ENCODE data around the gene LY9. TPM values are rescaled to one million over a fixed set of nuclear protein-coding genes. Genes with fewer than 3 reads are reported as not detected.

The LY9 gene
- total RNA-seq, 1 donor from 2014 or later, result not detected

DNA sequence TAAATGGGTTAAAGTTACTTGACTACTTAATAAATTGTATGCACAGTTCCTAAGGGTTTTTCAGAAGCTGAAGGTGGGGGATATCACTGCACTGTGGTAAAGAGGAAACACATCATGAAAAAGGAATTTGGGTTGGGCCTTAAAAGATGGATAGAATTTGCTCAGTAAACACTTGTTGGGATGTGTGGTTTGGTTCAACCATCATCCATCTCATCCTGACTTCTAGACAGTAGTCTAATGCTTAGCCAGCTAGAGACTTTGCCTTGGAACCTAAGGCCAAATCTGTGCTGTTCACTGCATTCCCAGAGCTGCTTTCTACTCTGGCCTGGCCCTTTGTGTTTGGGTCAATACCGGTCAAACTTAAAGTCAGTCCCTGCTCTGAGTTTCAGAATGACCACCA lies 30.6 kb downstream of the LY9 start:
- H3K9ac ChIP-seq, result no peak overlapping the region
- no peaks in the 10 kb centered on the region for H4K20me1 ChIP-seq (ENCODE audit: low read depth)
- H2AFZ ChIP-seq (replicated peaks), result no peak overlapping the region
- no peaks in the 10 kb centered on the region for H3K9me3 ChIP-seq (ENCODE audit: low read depth)
- no peak overlapping the region for H3K27ac Mint-ChIP-seq
- H3K27me3 ChIP-seq, result no peaks in the 10 kb centered on the region
- no peaks in the 10 kb centered on the region for H3K4me1 Mint-ChIP-seq
- H3K36me3 Mint-ChIP-seq, result no peaks in the 10 kb centered on the region
- TF ChIP-seq EZH2 (IDR thresholded peaks at IDR 0.05), result no peak
- no peak for TF ChIP-seq EZH2phosphoT487 (IDR thresholded peaks at IDR 0.05)
- TF ChIP-seq, protein P1, sequence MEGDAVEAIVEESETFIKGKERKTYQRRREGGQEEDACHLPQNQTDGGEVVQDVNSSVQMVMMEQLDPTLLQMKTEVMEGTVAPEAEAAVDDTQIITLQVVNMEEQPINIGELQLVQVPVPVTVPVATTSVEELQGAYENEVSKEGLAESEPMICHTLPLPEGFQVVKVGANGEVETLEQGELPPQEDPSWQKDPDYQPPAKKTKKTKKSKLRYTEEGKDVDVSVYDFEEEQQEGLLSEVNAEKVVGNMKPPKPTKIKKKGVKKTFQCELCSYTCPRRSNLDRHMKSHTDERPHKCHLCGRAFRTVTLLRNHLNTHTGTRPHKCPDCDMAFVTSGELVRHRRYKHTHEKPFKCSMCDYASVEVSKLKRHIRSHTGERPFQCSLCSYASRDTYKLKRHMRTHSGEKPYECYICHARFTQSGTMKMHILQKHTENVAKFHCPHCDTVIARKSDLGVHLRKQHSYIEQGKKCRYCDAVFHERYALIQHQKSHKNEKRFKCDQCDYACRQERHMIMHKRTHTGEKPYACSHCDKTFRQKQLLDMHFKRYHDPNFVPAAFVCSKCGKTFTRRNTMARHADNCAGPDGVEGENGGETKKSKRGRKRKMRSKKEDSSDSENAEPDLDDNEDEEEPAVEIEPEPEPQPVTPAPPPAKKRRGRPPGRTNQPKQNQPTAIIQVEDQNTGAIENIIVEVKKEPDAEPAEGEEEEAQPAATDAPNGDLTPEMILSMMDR (IDR thresholded peaks at IDR 0.05), result no peak
- H3K27me3 Mint-ChIP-seq (ENCODE audit: insufficient read depth, low read depth), result no peaks in the 10 kb centered on the region
- DNase-seq (ENCODE audit: low spot score), result no peak
- H3K4me3 ChIP-seq, result no peak overlapping the region
- H3K4me3 Mint-ChIP-seq, result no peak overlapping the region
- H3K27ac ChIP-seq, result no peak overlapping the region
- H3K4me2 ChIP-seq, result no peak overlapping the region
- H3K79me2 ChIP-seq (ENCODE audit: low read depth), result no peaks in the 10 kb centered on the region
- no peaks in the 10 kb centered on the region for H3F3A ChIP-seq (ENCODE audit: low read depth)
- no peaks in the 10 kb centered on the region for H3K9me3 Mint-ChIP-seq
- H3K4me1 ChIP-seq, result no peaks in the 10 kb centered on the region
- no peaks in the 10 kb centered on the region for H3K36me3 ChIP-seq

DNA sequence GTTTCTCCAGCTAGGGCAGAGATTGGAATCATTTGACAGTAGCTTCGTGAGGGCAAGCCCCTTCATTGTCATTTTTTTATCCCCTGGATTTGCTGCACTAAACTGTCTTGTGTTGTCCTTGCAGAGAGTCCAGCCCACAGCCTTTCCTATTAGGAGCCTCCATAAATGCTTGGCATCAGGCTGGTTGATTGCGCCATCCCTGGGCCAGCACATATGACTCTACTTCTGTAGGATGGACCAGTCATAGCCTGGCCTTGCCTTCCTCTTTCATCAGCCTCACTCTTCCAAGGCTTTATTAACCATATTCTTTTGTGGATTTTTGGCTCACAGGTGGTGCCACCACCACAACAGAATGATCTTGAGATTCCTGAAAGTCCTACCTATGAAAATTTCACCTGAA lies 31.4 kb downstream of the LY9 start:
- no peak overlapping the region for H3K4me3 ChIP-seq
- H3K4me3 Mint-ChIP-seq, result no peak overlapping the region
- no peak overlapping the region for H3K27ac Mint-ChIP-seq
- no peaks in the 10 kb centered on the region for H3K36me3 Mint-ChIP-seq
- no peaks in the 10 kb centered on the region for H3K36me3 ChIP-seq
- no peaks in the 10 kb centered on the region for H3K9me3 ChIP-seq (ENCODE audit: low read depth)
- H3K27me3 Mint-ChIP-seq (ENCODE audit: insufficient read depth, low read depth), result no peaks in the 10 kb centered on the region
- H3K4me1 Mint-ChIP-seq, result no peaks in the 10 kb centered on the region
- H3K9me3 Mint-ChIP-seq, result no peaks in the 10 kb centered on the region
- no peak overlapping the region for H3K9ac ChIP-seq
- no peaks in the 10 kb centered on the region for H3K4me1 ChIP-seq
- H3K27ac ChIP-seq, result no peak overlapping the region
- H3F3A ChIP-seq (ENCODE audit: low read depth), result no peaks in the 10 kb centered on the region
- TF ChIP-seq, protein P1 (IDR thresholded peaks at IDR 0.05), result no peak
- TF ChIP-seq EZH2phosphoT487 (IDR thresholded peaks at IDR 0.05), result no peak
- TF ChIP-seq EZH2 (IDR thresholded peaks at IDR 0.05), result no peak
- H3K27me3 ChIP-seq, result no peaks in the 10 kb centered on the region
- no peaks in the 10 kb centered on the region for H3K79me2 ChIP-seq (ENCODE audit: low read depth)
- no peak overlapping the region for H2AFZ ChIP-seq (replicated peaks)
- no peak for DNase-seq (ENCODE audit: low spot score)
- no peak overlapping the region for H3K4me2 ChIP-seq
- H4K20me1 ChIP-seq (ENCODE audit: low read depth), result no peaks in the 10 kb centered on the region

DNA sequence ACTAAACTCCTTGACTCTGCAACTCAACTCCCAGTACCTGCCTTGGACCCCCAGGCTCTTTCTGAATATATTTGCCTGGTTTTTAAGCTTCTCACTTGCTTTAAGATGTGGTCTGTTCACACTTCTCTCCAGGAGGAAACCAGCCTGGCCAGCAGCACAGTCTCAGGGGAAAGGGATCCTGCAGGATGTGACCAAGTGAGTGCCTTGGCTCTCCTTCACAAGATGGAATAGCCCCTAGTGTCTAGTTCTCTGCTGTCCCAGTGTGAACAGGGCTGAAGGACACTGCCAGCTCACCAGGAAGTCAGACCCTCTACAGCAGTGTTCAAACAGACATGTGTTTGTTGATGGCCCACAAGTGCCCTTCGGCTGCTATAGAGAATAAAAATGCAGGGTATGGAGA lies 33.8 kb downstream of the LY9 start:
- Histone ChIP-seq H3K79me2 (ENCODE audit: low read depth) (no peaks in the 10 kb centered on the region), H3F3A (ENCODE audit: low read depth) (no peaks in the 10 kb centered on the region), H3K27ac (no peak overlapping the region), H3K9ac (no peak overlapping the region), H3K4me3 (no peak overlapping the region), H2AFZ (replicated peaks) (no peak overlapping the region), H3K9me3 (ENCODE audit: low read depth) (no peaks in the 10 kb centered on the region), H3K4me2 (no peak overlapping the region), H3K36me3 (no peaks in the 10 kb centered on the region), H3K27me3 (no peaks in the 10 kb centered on the region), H4K20me1 (ENCODE audit: low read depth) (no peaks in the 10 kb centered on the region), H3K4me1 (no peaks in the 10 kb centered on the region)
- Mint-ChIP-seq H3K4me1 (no peaks in the 10 kb centered on the region), H3K4me3 (no peak overlapping the region), H3K27ac (no peak overlapping the region), H3K27me3 (ENCODE audit: insufficient read depth, low read depth) (peaks cover 2% of the 10 kb centered on the region), H3K36me3 (no peaks in the 10 kb centered on the region), H3K9me3 (no peaks in the 10 kb centered on the region)
- TF ChIP-seq, protein P1 (IDR thresholded peaks at IDR 0.05), result no peak
- TF ChIP-seq EZH2phosphoT487 (IDR thresholded peaks at IDR 0.05) (no peak), EZH2 (IDR thresholded peaks at IDR 0.05) (no peak)
- no peak for DNase-seq (ENCODE audit: low spot score)

All from neural progenitor cell (in vitro differentiated cells).